Bronchus fibroblast of lung (primary cell): Measurements from ENCODE around the gene RBMY1A1. TPM values are rescaled to one million over a fixed set of nuclear protein-coding genes. Genes with fewer than 3 reads are reported as not detected.

Source experiments
- total RNA-seq: library from RNA; depleted of rRNA; stranded (reverse); fragments of >200 nt; gene quantifications from 2 replicates; pipeline ENCODE4 v1.2.3, GENCODE V29; 2015

Gene RBMY1A1
- not detected in 2 replicates for total RNA-seq

GRCh38 chrY:21534579-21534978 is at the start of gene RBMY1A1:
Gene RBMY1A1 (plus strand): TSS chrY:21534879. CDS start chrY:21536892, 2,013 bp downstream.

GRCh38 chrY:21511038-21511437 is 23.6 kb upstream of the RBMY1A1 start, which contains the start of gene RBMY1B:
Gene RBMY1B (plus strand): TSS chrY:21511338. CDS start chrY:21513351, 2,013 bp downstream.

Other genes with a start within 250 kb of the RBMY1A1 start
- gene RBMY1B, start 23.5 kb upstream of the RBMY1A1 start, total RNA-seq: not detected in 2 replicates